ENCODE measurements around the gene SCN2A. TPM values are rescaled to one million over a fixed set of nuclear protein-coding genes. Genes with fewer than 3 reads are reported as not detected.

Gene SCN2A
- polyA plus RNA-seq (ENCODE audit: insufficient read length in 4 of 4): 1 to 10 TPM; 2.1 to 5.8 (median 2.7) TPM

GRCh38 chr2:165239230-165239629 lies at the start of gene SCN2A:
SCN2A (plus strand) TSS chr2:165239414; CDS start chr2:165295824, 56,410 bp downstream.
- DNase-seq (ENCODE audit: low read depth in 4 of 4, low spot score in 3 of 4): peak in 2 of 4 donors; percentile 15 to 28

GRCh38 chr2:165191096-165191728 lies 48.0 kb upstream of the SCN2A start:
- no peak for DNase-seq (ENCODE audit: low read depth in 4 of 4, low spot score in 3 of 4)

GRCh38 chr2:165192729-165193128 lies 46.5 kb upstream of the SCN2A start:
- DNase-seq (ENCODE audit: low read depth in 4 of 4, low spot score in 3 of 4): no peak

- no peak for DNase-seq (ENCODE audit: low read depth in 4 of 4, low spot score in 3 of 4)
Measured at GRCh38 chr2:165193178-165193777, 45.9 kb upstream of the SCN2A start.

GRCh38 chr2:165196411-165196810 lies 42.8 kb upstream of the SCN2A start:
- DNase-seq (ENCODE audit: low read depth in 4 of 4, low spot score in 3 of 4): no peak

GRCh38 chr2:165197346-165197745 lies 41.9 kb upstream of the SCN2A start:
- DNase-seq (ENCODE audit: low read depth in 4 of 4, low spot score in 3 of 4): no peak

GRCh38 chr2:165198181-165198580 lies 41.0 kb upstream of the SCN2A start:
- DNase-seq (ENCODE audit: low read depth in 4 of 4, low spot score in 3 of 4): no peak

- DNase-seq (ENCODE audit: low read depth in 4 of 4, low spot score in 3 of 4): no peak
Measured at GRCh38 chr2:165202239-165202638, 37.0 kb upstream of the SCN2A start.

- peak; percentile 12 to 24 (median 18) for DNase-seq (ENCODE audit: low read depth in 4 of 4, low spot score in 3 of 4)
Measured at GRCh38 chr2:165203689-165204559, 35.3 kb upstream of the SCN2A start, which contains the start of gene SCN3A. SCN3A (minus strand) TSS chr2:165204050; CDS start chr2:165176394, 27,656 bp downstream.

GRCh38 chr2:165205865-165206264 lies 33.3 kb upstream of the SCN2A start:
- no peak for DNase-seq (ENCODE audit: low read depth in 4 of 4, low spot score in 3 of 4)

GRCh38 chr2:165208094-165208493 lies 31.1 kb upstream of the SCN2A start:
- DNase-seq (ENCODE audit: low read depth in 4 of 4, low spot score in 3 of 4): no peak

GRCh38 chr2:165214093-165214492 lies 25.1 kb upstream of the SCN2A start:
- DNase-seq (ENCODE audit: low read depth in 4 of 4, low spot score in 3 of 4): no peak

- no peak for DNase-seq (ENCODE audit: low read depth in 4 of 4, low spot score in 3 of 4)
Measured at GRCh38 chr2:165219481-165219880, 19.7 kb upstream of the SCN2A start.

GRCh38 chr2:165224941-165225340 lies 14.3 kb upstream of the SCN2A start:
- DNase-seq (ENCODE audit: low read depth in 4 of 4, low spot score in 3 of 4): no peak

- no peak for DNase-seq (ENCODE audit: low read depth in 4 of 4, low spot score in 3 of 4)
Measured at GRCh38 chr2:165227571-165227970, 11.6 kb upstream of the SCN2A start.

- no peak for DNase-seq (ENCODE audit: low read depth in 4 of 4, low spot score in 3 of 4)
Measured at GRCh38 chr2:165237056-165237455, 2.2 kb upstream of the SCN2A start.

GRCh38 chr2:165238295-165238694 lies 919 bp upstream of the SCN2A start:
- DNase-seq (ENCODE audit: low read depth in 4 of 4, low spot score in 3 of 4): peak in 1 of 4 donors; percentile 30

- DNase-seq (ENCODE audit: low read depth in 4 of 4, low spot score in 3 of 4): no peak
Measured at GRCh38 chr2:165239856-165240515, 772 bp downstream of the SCN2A start.

- no peak for DNase-seq (ENCODE audit: low read depth in 4 of 4, low spot score in 3 of 4)
Measured at GRCh38 chr2:165240916-165241315, 1.7 kb downstream of the SCN2A start.

- no peak for DNase-seq (ENCODE audit: low read depth in 4 of 4, low spot score in 3 of 4)
Measured at GRCh38 chr2:165245081-165245793, 6.0 kb downstream of the SCN2A start.

Measured in left renal pelvis (tissue), 4 donors.